NCI-H2107 treated with DMSO at 0.1 percent for 48 hours (cell line): ENCODE data around the gene UNC80.

Source experiments
- DNase-seq: peaks from one replicate; lab custom pipeline; 2025; ENCODE audit not compliant: unreplicated experiment; lab: John Stamatoyannopoulos, UW

Gene UNC80

DNA sequence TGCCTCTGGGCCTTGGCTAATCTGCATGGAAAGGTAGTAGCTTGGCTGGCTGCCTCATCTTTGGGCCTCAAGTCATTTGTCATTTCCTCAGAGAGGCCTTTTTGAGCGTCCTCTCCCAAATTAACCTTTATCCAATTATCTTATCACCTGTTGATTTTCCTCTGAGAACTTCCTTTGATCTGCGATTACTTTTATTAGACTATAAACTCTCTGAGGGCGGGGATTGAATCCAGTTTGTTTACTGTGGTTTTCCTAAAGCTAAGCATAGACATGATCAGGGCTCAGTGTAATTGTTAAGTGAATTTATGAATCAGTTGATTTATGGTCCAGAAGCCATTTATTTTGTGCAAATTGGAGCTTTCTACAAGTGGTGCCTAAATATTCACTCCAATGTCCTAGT lies 238.3 kb downstream of the UNC80 start:
- no peak for DNase-seq

DNA sequence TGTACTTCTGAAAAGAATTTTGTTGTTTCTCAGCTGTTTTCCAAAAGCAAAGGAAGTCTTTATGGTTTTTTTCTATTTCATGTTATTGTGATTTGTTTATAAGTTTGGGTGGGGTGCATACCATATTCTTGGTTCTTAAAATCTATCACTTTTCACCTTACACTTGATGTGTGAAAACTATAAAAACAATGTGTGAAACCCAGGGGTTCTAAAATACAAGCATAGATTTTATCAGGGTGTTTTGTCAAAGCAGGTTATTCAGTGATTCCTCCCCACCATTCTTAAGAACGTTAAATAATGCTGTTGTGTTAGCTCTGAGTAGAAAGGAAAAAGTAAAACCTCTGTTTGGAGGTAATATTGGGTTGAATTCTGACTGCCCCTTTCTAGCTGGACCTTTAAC lies 248.5 kb downstream of the UNC80 start:
- no peak for DNase-seq

DNA sequence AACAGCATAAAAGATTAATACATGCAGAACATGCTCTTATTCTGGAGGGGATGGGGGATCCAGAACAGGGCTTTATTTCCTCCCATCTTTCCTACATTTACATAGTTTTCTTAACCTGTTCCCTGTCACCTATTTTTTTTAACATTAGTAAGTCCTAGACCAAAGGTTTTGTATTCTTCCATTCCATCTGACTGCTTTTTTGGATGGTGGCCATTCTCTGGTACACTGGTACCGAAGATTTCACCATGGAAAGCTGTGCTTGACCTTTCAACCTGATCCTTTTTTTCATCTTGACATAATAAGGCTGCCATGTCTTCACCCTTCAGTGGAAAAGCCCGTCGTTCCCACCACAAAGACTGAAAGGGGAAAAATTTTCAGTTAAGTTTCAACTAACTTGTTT lies 251.2 kb downstream of the UNC80 start:
- no peak for DNase-seq

DNA sequence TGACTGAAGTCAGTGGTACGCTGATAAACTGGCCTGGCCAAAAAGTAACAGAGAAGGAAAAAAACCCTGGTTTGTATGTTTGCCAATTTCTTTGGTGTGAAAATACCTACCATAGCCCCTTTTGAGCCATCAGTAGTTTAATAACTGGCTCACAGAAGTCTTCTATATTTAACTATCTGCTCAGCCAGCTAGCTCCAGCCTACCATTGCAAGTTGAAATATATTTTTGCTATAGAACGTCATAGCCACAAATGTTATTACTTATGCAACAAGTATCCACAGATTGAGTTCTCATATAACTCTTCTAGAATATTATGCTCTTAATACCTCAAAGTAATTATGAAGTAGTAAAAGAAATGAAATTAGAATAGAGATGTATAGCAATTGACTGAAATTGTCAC lies 256.0 kb downstream of the UNC80 start:
- no peak for DNase-seq

DNA sequence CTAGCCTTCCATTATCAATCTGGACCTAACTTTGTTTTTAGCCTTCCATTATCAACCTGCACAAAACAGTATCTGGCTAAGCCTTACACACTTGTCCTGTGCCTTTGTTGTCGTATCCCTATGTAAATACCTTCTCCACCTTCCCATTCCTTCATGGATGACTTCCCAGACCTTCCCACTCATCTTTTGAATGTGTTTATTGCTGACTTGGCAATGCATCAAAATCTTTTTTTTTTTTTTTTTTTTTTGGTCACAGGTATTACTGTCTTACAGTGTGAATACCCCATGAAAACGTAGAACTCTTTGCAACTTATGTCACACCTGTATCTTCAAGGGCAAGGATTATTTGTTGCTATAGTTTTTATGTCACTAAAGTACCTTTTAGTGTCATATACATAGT lies 256.5 kb downstream of the UNC80 start:
- DNase-seq = no peak

- no peak for DNase-seq
Observed at GRCh38 chr2:210034087-210034683, 262.6 kb downstream of the UNC80 start.

- DNase-seq = no peak
Observed at GRCh38 chr2:210035679-210036078, 264.0 kb downstream of the UNC80 start.

DNA sequence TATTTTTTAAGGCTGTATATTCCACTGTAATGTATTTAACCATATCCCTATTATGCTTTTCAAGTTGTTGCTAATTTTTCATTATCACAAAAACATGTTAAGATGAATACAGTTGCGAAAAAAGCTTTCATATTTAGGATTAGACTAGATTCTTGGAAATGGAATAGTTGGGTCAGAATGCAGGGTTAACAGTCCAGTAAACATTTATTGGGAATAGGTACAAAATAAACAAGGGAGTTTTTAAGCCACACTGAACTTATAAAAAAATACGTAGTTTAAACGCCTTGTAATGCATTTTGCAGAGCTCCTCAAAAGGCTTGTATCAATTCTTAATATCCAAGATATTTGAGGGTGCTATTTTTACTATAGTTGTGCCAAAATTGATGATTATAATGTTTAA lies 266.4 kb downstream of the UNC80 start:
- no peak for DNase-seq

- DNase-seq = no peak
Observed at GRCh38 chr2:210046851-210047500, 275.3 kb downstream of the UNC80 start.
